ENCODE data around the gene ANKMY1.

DNA sequence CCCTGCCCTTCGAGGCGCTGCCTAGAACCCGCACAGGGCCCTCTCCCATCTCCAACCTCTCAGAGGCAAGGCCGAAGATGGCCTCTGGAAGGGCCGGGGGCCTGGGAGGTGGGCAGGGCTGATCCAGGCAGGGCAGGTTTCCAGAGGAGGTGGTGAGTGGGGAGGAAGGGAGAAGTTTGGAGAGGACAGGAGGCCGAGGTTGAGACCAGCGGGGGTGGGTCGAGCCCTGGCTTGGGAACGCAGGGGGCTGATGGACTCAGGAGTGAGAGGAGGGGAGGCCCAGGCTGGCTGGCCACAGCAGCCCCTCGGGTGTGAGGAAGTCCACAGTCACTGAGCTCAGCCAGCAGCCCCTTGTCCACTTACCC is 39.2 kb upstream of the ANKMY1 start:
- TF ChIP-seq EP300 (IDR thresholded peaks at IDR 0.05), result no peak
- TF ChIP-seq, protein P1, sequence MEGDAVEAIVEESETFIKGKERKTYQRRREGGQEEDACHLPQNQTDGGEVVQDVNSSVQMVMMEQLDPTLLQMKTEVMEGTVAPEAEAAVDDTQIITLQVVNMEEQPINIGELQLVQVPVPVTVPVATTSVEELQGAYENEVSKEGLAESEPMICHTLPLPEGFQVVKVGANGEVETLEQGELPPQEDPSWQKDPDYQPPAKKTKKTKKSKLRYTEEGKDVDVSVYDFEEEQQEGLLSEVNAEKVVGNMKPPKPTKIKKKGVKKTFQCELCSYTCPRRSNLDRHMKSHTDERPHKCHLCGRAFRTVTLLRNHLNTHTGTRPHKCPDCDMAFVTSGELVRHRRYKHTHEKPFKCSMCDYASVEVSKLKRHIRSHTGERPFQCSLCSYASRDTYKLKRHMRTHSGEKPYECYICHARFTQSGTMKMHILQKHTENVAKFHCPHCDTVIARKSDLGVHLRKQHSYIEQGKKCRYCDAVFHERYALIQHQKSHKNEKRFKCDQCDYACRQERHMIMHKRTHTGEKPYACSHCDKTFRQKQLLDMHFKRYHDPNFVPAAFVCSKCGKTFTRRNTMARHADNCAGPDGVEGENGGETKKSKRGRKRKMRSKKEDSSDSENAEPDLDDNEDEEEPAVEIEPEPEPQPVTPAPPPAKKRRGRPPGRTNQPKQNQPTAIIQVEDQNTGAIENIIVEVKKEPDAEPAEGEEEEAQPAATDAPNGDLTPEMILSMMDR (IDR thresholded peaks at IDR 0.05), result no peak
